Keratinocyte (primary cell): ENCODE data around the gene PRKD2. TPM values are rescaled to one million over a fixed set of nuclear protein-coding genes. Genes with fewer than 3 reads are reported as not detected.
"Not testable (repeated sequence)": the region's sequence is repeated elsewhere in the genome, so short reads cannot be mapped to it uniquely, and the experiment has no call there.

Source experiments
- DNase-seq: peaks from one replicate; pipeline ENCODE4 v3.0.0-alpha.2; 2011; ENCODE audit warnings: low read depth, missing footprints, low spot score
- FAIRE-seq: peaks from 2 replicates; lab custom pipeline; 2011; peaks lifted over from hg19 to GRCh38; lab: Jason Lieb, UNC
- H2AFZ ChIP-seq: 2 replicates; pipeline ENCODE4 v1.6.0; 2012; ENCODE audit warnings: low read length, control low read depth, inconsistent platforms; ENCODE audit not compliant: control insufficient read depth
- H3K27ac ChIP-seq: 2 replicates; pipeline ENCODE4 v1.5.1; 2011; ENCODE audit warnings: low read length; ENCODE audit not compliant: control insufficient read depth, insufficient read depth
- H3K27me3 ChIP-seq: 3 replicates; pipeline ENCODE4 v1.6.0; 2011; ENCODE audit warnings: low read length; ENCODE audit not compliant: control insufficient read depth, insufficient read depth; ENCODE audit errors: extremely low read depth
- H3K36me3 ChIP-seq, 2 experiments: 2 replicates in 1 of 2; 3 replicates in 1 of 2; pipeline ENCODE4 v1.5.1; 2011; ENCODE audit warnings: low read length in 2 of 2, mild to moderate bottlenecking in 1 of 2; ENCODE audit not compliant: control insufficient read depth in 2 of 2, insufficient read depth in 2 of 2; ENCODE audit errors: extremely low read depth in 1 of 2
- H3K4me1 ChIP-seq: 3 replicates; pipeline ENCODE4 v1.5.1; 2011; ENCODE audit warnings: low read length; ENCODE audit not compliant: control insufficient read depth, insufficient read depth; ENCODE audit errors: extremely low read depth
- H3K4me2 ChIP-seq: 3 replicates; pipeline ENCODE4 v1.6.0; 2011; ENCODE audit warnings: low read depth, low read length; ENCODE audit not compliant: control insufficient read depth, insufficient read depth; ENCODE audit errors: extremely low read depth
- H3K4me3 ChIP-seq, 3 experiments: fragments of 200-600 bp in 1 of 3; sonication (generic) in 1 of 3; 2 replicates in 2 of 3; 3 replicates in 1 of 3; pipeline ENCODE4 v1.5.1; 2011 to 2016; ENCODE audit warnings: low read length in 3 of 3, mild to moderate bottlenecking in 3 of 3, control low read depth in 2 of 3, inconsistent platforms in 1 of 3, low read depth in 1 of 3, mixed read lengths in 1 of 3, mixed run types in 1 of 3, moderate library complexity in 1 of 3; ENCODE audit not compliant: control insufficient read depth in 2 of 3, insufficient read depth in 2 of 3; ENCODE audit errors: extremely low read depth in 1 of 3
- H3K79me2 ChIP-seq: 2 replicates; pipeline ENCODE4 v1.6.0; 2012; ENCODE audit warnings: low read length; ENCODE audit not compliant: control insufficient read depth, insufficient read depth
- H3K9ac ChIP-seq: 3 replicates; pipeline ENCODE4 v1.6.0; 2011; ENCODE audit warnings: low read length; ENCODE audit not compliant: control insufficient read depth, insufficient read depth; ENCODE audit errors: extremely low read depth
- H3K9me1 ChIP-seq: 3 replicates; pipeline ENCODE4 v1.6.0; 2011; ENCODE audit warnings: low read length; ENCODE audit not compliant: control insufficient read depth, insufficient read depth; ENCODE audit errors: extremely low read depth
- H3K9me3 ChIP-seq: 2 replicates; pipeline ENCODE4 v1.5.1; 2012; ENCODE audit warnings: low read depth, low read length; ENCODE audit not compliant: control insufficient read depth
- H4K20me1 ChIP-seq: 3 replicates; pipeline ENCODE4 v1.6.0; 2011; ENCODE audit warnings: low read length; ENCODE audit not compliant: control insufficient read depth, insufficient read depth; ENCODE audit errors: extremely low read depth
- CTCF ChIP-seq, 3 experiments: IDR thresholded peaks in 1 of 3; conservative IDR thresholded peaks in 1 of 3; optimal IDR thresholded peaks in 1 of 3; 2 replicates in 2 of 3; 3 replicates in 1 of 3; pipeline versions ENCODE3 to v1.5.1; 2011; ENCODE audit warnings: low read length in 3 of 3, mild to moderate bottlenecking in 3 of 3, moderate library complexity in 2 of 3, control low read depth in 1 of 3, inconsistent platforms in 1 of 3; ENCODE audit not compliant: insufficient read depth in 2 of 3; ENCODE audit errors: extremely low read depth in 1 of 3
- dilution Hi-C: fragments of 300-500 bp; cut with MboI; formaldehyde crosslinking; loops from one replicate; pipeline ENCODE4 v1.7.0; 2020; ENCODE audit warnings: low sequenced_read_pairs; ENCODE audit not compliant: extremely low pct_ligation_motif_present
- polyA plus RNA-seq, 5 experiments: library from polyadenylated mRNA; depleted of rRNA in 3 of 5; stranded (reverse) in 3 of 5; stranded (forward) in 1 of 5; unstranded in 1 of 5; fragments of >200 nt; gene quantifications; 1 replicate in 1 of 5; 2 replicates in 3 of 5; 3 replicates in 1 of 5; pipeline versions ENCODE4 v1.2.1 to v1.2.3, GENCODE V29; 2011 to 2012; ENCODE audit warnings: missing spikeins in 2 of 5, low read depth in 1 of 5, low replicate concordance in 1 of 5

PRKD2 gene
- polyA plus RNA-seq, 1 donor (not counting 4 experiments of a cell fraction or from before 2014, with no cell fraction given) = 9.9 TPM

GRCh38 chr19:46713781-46714443 is 3.0 kb downstream of the PRKD2 start:
- no peak for DNase-seq
- Histone ChIP-seq H2AFZ (peak overlapping the region; percentile 61), H3K36me3 (peaks cover 2 to 15% of the 10 kb centered on the region in 2 experiments), H3K9me3 (no peaks in the 10 kb centered on the region), H3K9me1 (no peaks in the 10 kb centered on the region), H3K27ac (peak overlapping the region; percentile 92), H3K9ac (peak overlapping the region; percentile 85), H3K27me3 (no peaks in the 10 kb centered on the region), H3K4me2 (peak overlapping the region; percentile 94), H3K4me1 (peaks cover 17% of the 10 kb centered on the region), H3K79me2 (peaks cover 28% of the 10 kb centered on the region), H4K20me1 (no peaks in the 10 kb centered on the region), H3K4me3 (peak overlapping the region; percentile 86 to 96 (median 90))
- FAIRE-seq = peak; percentile 5
- dilution Hi-C loops = no loop called here
- TF ChIP-seq CTCF (optimal IDR thresholded peaks at IDR 0.05 in 1 of 3, IDR thresholded peaks at IDR 0.05 in 1 of 3, conservative IDR thresholded peaks at IDR 0.05 in 1 of 3; ENCODE audit: extremely low read depth in 1 of 3, insufficient read depth in 2 of 3, low read length in 3 of 3) = no peak

GRCh38 chr19:46712768-46713338 is 4.1 kb downstream of the PRKD2 start:
- H2AFZ ChIP-seq, H3K27me3 ChIP-seq, H3K4me2 ChIP-seq, H3K9ac ChIP-seq, DNase-seq, dilution Hi-C loops, H3K27ac ChIP-seq, H4K20me1 ChIP-seq, H3K9me1 ChIP-seq, H3K9me3 ChIP-seq, H3K4me3 ChIP-seq, FAIRE-seq: not testable (repeated sequence)
- peaks cover 13% of the 10 kb centered on the region for H3K4me1 ChIP-seq
- H3K36me3 ChIP-seq = peaks cover 0 to 18% of the 10 kb centered on the region in 2 experiments
- peaks cover 28% of the 10 kb centered on the region for H3K79me2 ChIP-seq
